GM19463 (cell line): ENCODE data around the gene TGFBR3L.

Experiments
- ATAC-seq: cut with Tn5 transposase; IDR thresholded peaks from one replicate; pipeline ENCODE4 v1.9.1; 2021; ENCODE audit warnings: mild to moderate bottlenecking, moderate library complexity; ENCODE audit not compliant: unreplicated experiment

The TGFBR3L gene

DNA sequence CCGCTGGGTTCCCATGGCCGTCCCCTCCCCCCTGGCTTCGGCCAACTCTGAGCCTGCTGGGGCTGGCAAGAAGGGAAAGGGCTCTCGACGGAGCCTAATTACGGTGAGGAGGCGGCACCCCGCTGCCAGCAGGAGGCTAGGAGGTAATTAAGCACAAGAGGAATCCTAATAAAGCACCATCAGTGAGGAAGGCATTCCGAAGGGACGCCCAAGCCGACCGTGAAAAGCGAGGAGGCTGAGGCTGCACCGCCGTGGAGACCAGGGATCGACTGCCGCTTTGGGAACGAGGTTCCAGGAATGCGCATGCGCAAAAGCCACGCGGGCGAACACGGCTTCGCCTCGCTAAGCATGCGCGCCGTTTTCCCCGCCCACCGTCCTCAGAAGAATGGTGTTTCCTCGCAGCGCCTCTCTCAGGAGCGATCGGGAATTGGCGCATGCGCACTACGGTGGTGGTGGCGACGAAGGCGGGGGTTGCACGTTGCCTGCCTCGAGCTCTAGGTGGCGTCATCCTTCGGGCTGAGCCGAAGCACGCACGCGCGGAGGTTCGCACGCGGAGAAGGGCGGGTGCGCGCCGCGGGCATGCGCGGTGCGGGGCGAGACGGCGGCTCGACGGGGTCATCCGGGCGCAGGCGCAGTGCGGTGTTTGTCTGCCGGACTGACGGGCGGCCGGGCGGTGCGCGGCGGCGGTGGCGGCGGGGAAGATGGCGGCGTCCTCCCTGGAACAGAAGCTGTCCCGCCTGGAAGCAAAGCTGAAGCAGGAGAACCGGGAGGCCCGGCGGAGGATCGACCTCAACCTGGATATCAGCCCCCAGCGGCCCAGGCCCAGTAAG is 11.2 kb upstream of the TGFBR3L start, which contains the start of gene MAP2K7:
Gene MAP2K7 (plus strand): TSS at position 634 of the 830 bp plus-strand sequence. CDS start 68 bp downstream, at position 702.
- ATAC-seq = peak; percentile 91

DNA sequence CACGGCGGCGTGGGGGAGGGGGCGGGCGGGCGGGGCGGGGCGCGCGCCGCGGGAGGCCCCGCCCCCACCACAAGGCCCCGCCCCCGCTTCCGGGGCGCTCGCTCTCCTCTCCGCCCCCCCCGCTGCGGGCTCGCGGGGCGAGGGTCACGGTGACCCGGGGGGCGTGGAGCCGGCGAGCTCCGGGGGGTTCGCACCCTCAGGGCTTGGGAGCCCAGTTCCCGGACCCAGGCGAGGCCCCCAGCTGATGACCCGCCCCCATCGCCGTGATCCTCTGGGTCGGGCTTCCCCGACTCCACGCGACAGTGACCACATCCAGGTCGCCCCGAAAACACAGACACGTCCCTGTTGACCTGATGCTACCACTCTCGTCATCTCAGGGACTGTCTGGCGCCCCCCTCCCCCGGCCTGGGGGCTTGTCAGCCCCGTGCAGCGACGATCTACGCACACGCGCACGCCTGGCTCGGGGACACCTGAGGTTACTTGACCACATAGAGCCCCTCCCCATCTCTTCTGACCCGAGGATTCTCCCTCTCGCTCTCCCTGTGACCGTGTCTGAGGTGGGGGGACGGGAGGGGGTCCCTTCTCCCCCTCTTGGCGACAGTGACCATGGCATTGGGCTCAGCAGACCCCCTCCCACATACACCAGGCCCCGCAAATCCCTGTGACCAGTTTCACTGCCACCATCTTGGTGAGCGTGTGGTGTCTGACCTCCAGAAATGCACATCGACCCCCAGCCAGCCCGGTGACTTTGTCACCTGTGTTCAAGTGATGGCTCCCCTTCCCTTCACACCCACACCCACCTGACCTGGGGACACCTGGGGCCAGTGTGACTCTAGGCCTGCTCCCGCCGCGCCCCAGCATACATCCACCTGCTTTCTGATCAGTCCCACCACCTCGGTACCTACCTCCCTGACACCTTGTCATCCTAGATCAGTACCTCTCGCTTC is 10.3 kb upstream of the TGFBR3L start:
- ATAC-seq = peak; percentile 13

DNA sequence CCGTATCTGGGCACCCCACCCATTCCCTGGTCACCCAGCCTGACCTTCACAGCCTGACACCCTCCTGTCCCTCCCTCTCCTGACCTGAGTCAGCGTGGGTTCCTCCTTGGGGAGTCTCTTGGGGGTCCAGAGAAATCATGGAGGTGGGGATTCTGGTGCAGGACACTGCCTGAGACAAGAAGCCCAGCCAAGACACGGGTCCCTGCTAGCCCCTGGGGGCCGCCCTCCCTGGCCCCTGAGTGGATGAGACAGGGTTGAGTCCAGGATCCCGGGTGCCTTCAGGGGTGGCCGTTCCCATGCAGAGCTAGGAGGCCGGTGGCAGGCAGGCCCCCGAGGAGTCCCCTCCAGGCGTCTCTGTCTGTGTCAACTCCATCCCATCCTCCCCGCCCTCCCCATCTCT is 9.4 kb upstream of the TGFBR3L start:
- no peak for ATAC-seq

DNA sequence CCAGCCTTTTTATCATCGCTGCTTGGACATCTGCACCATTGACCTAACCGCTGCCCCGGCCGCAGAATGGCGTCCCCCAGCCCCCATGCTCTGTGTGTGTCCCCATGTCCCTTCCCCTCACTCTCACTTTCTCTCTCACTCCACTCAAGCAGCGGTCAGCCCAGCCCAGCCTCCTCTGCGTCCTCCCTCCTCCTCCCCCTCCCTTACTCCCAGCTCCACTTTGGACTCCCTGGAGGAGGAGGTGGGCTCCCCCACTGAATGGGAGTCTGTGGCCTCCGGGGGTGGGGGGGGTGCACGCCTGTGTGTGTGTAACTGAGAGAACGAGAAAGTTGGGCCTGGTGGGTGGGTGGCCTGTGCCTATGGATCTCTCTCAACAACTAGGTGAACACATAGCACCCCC is 8.8 kb upstream of the TGFBR3L start:
- no peak for ATAC-seq

DNA sequence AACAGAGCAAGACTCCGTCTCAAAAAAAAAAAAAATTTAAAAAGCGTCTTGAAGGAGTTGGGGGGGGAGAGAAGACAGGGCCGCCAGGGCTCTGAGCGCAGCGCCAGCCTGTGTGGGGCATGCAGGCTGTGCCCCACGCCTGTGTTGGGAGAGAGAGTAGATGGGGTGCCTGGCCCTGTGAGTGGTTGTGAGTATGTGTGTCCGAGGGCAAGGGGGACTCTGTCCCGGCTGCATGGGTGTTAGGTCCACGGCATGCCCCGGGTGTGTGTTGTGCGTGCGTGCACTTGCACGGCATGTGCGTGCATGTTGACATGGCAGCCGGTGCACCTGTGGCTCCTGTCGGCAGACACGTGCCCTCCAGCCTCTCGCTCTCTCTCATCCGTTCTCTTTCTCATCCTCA is 7.5 kb upstream of the TGFBR3L start:
- ATAC-seq = no peak

DNA sequence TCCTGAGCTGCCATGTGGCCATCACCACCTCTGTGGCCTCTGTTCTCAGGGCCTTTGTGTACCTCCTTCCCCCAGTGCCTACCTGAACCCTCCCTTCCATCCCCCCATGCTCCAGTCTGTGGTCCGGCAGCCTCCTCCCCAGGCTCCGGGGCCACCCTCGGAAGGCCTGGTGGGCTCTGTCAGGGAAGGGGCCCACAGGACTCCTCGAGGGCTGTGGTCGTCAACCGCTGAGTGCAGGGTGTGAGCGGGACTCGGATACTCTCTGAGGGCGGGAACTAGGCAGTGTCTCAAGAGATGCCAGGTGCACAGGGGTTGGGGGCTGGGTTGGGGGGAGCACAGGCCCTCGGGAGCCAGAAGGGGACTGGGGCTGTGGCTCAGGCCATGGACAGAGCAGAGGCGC is 7.1 kb upstream of the TGFBR3L start:
- ATAC-seq = no peak

DNA sequence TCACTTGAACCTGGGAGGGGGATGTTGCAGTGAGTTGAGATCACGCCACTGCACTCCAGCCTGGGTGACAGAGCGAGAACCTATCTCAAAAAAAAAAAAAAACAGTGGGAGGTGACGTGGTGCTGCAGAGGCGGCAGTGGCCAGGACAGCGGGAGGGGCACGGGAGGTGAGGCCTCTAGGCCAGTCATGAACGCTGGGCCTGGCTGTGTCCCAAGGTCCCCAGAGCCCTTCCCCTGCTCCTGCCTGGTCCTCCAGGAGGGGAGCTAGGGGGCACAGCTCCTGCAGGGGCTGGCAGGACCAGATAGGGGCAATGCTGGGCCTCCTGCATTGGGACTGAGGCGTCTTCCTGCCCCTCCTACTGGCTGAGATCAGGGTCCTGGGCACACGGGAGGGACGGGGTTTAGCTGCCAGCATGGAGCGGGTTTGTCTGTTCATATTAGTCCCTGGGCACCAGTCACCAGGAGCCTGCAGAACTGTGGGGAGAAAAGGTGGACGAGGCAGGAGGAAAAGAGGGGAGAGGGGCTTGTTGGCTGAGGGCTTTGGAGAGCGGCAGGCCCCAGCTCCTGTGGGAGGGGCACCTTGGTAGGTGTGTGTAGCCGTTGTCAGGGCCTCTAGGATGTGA is 6.4 kb upstream of the TGFBR3L start:
- no peak for ATAC-seq

DNA sequence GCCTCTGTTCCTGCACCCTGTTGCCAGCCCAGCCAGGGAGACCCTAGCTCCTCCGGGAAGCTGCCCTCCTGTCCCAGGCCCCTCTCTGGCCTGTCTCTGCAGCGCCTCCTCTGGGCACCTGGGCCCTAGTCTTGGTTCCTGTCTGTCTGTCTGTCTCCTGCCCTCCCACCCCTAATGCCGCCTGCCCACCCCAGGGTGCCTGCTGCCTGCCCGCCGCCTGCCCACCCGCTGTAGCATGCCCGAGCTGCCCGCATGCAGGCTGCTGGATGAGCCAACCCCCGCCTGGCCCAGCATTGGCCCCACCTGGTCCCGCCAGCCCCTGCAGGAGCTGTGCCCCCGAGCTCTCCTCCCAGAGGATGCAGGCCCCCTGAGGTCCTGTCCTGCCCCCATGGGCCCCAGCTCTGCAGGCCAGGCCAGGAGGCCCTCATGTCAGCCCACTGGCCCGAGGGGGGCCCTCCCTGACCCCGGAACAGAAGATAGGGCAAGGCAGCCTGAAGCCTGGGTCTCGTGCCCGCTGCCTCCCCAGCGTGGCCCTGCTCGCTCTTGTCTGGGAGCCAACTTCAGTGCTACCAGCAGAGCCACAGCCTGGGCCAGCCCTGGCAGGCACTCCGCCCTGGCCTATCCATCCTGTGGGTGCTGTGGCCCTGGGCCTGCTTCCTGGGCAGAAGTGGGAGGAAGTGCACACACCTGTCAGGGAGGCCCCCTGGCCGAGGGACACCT is 5.7 kb upstream of the TGFBR3L start:
- no peak for ATAC-seq

DNA sequence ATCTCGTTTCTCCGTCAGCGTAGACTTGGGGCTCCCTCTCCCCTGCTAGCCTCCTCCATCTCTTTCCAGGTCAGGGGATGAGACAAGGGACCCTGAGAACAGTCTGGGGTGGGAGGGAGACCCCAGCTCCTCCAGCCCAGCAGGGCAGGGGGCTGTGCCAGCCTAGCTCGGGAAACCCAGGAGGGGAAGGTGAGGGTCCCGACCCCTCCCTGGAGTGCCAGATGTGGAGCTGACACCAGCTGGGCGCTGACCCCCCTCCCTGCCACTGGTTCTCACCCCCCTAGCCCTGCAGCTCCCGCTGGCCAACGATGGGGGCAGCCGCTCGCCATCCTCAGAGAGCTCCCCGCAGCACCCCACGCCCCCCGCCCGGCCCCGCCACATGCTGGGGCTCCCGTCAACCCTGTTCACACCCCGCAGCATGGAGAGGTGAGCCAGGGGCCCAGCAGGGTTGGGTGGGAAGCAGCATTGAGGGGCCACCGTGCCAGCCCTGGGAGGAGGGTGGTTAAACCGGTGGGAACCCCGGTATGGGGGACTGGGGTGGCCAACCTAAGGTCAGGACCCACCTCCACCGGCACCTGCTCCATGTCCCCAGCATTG is 5.1 kb upstream of the TGFBR3L start:
- ATAC-seq = no peak

DNA sequence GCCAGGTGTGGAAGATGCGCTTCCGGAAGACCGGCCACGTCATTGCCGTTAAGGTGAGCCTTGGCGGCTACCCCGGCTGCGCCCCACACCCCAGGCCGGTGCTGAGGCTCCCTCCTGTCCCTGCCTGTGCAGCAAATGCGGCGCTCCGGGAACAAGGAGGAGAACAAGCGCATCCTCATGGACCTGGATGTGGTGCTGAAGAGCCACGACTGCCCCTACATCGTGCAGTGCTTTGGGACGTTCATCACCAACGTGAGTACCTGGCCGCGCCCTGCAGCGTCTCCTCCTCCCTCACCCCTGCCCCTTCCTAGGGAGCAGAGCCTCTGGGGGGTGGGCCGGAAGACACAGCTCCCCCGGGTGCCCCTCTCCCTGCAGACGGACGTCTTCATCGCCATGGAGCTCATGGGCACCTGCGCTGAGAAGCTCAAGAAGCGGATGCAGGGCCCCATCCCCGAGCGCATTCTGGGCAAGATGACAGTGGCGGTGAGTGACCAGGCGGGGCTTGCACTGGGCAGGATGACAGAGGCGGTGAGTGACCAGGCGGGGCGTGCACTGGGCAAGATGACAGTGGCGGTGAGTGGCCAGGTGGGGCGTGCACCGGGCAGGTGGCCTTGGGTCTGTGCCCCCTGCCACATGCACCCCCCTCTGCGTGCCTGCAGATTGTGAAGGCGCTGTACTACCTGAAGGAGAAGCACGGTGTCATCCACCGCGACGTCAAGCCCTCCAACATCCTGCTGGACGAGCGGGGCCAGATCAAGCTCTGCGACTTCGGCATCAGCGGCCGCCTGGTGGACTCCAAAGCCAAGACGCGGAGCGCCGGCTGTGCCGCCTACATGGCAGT is 4.1 kb upstream of the TGFBR3L start:
- no peak for ATAC-seq

DNA sequence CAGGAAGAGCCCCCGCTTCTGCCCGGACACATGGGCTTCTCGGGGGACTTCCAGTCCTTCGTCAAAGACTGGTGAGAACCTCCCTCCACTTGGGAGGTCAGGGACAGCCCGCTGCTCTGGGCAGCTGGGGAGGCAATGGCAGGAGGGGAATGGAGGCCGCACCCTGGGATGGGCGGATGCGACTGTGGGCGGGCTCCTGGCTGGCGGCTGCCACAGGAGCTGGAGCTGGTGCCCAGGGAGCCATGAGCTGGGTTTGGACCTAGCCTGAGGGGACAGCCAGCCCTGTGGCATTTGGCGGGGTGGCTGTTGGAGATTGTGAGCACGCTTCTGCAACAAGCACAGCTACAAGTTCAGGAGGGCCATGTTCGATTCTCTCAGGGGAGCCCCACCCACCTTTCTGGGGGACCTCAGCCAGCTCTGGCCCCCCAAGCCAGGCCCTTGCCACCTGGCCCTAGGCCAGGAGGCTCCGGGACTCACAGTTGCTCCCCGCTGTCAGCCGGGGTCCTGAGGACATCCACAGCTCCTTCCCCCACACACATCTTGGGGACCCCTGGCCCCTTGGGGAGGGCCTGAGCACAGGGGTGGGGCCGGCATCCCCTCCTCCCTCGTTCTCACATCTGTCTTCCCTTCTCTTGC is 3.0 kb upstream of the TGFBR3L start:
- no peak for ATAC-seq

DNA sequence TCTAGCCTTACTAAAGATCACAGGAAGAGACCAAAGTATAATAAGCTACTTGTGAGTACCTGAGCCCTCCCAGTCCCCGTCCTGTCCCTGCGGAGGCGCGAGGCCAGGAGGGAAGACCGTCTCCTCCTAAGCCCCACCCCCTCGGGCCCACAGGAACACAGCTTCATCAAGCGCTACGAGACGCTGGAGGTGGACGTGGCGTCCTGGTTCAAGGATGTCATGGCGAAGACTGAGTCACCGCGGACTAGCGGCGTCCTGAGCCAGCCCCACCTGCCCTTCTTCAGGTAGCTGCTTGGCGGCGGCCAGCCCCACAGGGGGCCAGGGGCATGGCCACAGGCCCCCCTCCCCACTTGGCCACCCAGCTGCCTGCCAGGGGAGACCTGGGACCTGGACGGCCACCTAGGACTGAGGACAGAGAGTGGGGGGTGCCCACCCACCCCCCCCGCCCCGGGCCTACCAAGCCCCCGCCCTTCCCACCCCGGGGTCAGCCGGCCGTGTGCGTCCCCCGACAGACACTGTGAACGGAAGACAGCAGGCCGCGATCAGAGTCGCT is 2.4 kb upstream of the TGFBR3L start:
- no peak for ATAC-seq

DNA sequence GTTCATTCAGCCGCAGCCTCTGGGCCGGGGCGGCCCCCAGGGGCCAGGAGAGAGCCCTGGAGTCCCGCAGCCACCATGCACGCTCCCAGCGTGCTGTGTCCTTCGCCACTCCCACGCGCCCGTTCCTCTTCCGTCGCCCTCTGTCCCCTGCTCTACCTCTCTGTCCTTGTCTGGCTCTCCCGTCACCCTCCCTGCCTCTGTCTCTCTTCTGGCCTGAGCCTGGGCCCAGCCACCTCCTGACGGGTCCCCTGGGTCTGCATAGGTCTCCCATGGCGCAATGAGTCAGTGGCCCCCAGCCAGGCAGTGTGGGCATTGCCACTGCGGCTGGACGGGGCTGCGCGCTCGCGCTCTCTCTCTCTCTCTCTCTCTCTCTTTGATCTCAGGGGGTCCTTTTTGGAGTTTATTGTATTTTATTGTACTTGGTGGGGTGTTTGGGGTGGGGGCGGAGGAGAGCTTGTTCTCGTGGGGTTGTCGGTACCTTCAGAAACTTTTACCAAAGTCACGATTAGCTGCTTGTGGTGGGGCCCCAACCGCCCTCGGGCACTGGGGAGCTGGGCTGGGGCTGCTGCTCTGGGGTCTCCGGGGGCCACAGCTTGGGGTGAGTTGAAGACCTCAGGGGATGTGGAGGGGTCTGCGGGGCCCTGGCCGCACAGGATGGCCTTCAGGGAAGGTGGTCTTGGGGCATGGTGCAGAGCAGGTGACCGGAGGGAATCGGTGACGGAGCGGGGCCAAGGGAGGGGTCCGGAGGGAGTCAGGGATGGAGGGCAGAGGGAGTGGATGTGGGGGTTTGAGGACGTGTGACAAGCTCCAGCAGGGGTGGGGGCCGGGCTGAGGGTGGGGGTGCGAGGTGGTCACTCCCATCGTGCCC is 1.7 kb upstream of the TGFBR3L start:
- no peak for ATAC-seq

DNA sequence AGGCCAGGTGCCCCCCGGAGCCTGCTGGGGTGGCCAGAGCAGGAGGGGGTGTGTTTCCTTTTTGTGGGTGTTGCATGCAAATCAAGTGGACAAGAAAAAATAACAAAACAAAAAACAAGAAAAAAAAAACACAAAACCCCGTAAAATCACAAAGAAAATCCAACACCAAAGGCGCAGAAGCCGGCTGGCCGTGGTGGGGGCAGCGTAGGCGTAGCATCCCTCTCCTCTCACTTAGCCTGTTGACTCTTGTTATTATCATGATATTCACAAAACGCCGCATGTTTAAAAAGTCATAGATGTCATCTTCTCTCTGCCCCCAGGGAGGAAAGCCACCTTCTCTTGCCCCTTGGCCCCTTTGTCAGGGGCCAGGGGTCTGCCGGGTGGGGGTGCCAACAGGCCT is 978 bp upstream of the TGFBR3L start:
- no peak for ATAC-seq

DNA sequence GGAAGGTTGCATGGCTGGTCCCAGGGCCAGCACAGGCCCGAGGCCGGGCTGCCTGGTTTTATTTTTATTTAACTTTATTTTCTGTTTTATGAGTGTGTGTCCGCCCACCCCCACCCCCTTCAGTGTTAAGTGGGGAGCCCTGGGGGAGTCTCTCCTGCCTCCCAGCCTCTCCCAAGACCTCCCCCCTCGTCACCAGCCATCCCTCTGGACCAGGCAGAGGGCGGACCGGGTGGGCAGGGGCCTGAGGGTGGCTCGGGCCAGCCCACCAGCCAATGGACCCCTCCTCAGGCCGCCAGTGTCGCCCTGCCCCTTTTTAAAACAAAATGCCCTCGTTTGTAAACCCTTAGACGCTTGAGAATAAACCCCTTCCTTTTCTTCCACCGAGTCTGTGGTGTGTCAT is 531 bp upstream of the TGFBR3L start:
- ATAC-seq = no peak

DNA sequence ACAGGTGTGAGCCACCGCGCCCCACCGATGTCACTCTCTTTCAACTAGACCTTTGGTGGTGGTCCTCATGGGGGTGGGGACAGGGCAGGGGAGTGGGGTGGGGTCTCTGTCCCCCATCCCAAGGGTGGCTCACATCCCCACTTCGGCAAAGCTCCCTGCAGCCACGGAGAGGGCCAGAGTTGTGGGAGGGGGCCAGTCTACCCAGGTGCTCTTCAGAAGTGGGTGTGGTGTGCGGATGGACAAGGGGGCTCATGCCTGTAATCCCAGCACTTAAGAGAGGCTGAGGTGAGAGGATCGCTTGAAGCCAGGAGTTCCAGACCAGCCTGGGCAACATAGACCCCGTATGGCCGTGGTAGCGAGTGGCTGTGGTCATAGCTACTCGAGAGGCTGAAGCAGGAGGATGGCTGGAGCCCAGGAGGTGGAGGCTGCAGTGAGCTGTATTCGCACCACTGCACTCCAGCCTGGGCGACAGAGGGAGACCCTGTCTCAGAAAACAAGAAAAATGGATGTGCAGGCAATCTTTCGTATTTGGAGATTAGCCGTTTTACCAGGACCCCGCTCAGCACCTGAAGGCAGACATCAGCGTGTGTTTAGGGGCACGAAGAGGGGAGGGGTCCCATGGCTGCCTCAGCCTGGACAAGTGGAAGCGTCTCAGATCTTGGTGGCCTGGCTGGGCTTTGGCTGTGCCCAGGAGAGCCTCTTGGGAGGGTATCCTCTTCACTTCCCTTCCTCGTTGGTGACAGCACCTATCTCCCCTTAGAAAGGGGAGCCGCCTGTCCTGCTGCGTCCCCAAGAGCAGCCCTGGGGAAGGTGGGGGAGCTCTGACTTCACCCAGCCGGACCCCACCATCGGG is 846 bp downstream of the TGFBR3L start:
- ATAC-seq = no peak
